ENCODE measurements around the gene SERPINI1.

The SERPINI1 gene

DNA sequence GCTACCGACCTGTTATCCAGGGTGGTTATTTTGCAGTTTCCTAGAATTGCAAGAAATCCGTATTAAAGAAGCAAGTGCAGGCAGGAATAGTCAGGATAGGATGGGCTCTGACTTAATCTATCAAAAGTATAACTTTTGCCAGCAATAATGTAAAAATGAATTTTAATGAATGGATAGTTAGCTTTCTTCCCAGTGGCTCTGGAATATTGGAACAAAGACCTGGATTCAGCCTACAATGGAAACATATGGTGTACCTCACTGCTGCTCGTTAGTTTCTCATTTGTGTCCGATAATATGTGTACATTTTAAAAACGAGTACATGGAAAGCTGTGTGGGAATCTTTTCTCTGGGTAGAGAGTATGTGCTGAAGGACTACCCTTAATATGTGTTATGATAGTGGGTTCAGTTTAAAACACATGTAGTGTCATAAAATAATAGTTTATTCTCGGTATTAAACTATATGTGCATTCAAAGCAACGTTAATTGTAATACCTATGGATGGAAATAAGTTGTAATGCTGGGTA, 805 bp downstream of the SERPINI1 start:
- Histone ChIP-seq H3K4me3 (ENCODE audit: low read length) (peak overlapping the region; percentile 97), H3K9ac (ENCODE audit: low read length) (peak overlapping the region; percentile 87)

DNA sequence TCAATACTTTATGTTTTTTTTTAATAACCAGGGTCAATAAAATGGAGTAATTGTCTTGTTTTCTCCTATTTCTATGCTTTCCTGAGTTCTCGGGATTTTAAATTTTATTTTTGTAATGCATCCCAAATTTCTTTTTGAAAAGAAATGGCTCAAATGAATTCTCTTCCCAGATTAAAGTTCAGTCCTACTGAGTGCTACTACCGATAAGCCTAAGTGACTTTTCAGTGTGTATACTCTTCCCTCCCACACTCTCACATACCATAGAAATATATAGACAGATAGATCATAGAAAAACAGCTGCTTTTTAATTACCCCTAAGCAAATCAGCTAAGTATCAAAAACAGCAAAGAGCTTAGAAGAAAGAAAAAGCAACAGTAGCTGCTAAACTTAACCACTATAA, 1.5 kb downstream of the SERPINI1 start:
- Histone ChIP-seq H3K27me3 (replicated peaks; ENCODE audit: control insufficient read depth, insufficient read depth, low read length) (no peaks in the 10 kb centered on the region), H3K9ac (ENCODE audit: low read length) (no peak overlapping the region), H3K4me1 (ENCODE audit: control insufficient read depth, insufficient read depth, low read length) (peaks cover 19% of the 10 kb centered on the region), H3K9me3 (ENCODE audit: control insufficient read depth, low read length) (no peaks in the 10 kb centered on the region), H3K36me3 (ENCODE audit: control insufficient read depth, insufficient read depth, low read length, severe bottlenecking) (no peaks in the 10 kb centered on the region), H3K4me3 (ENCODE audit: low read length) (no peak overlapping the region)
- DNase-seq (ENCODE audit: low read depth) = no peak

More for the DNA sequence above, 805 bp downstream of the SERPINI1 start:
- DNase-seq (ENCODE audit: low read depth) = no peak
- H3K9me3 ChIP-seq (ENCODE audit: control insufficient read depth, low read length) = no peaks in the 10 kb centered on the region
- H3K27me3 ChIP-seq (replicated peaks; ENCODE audit: control insufficient read depth, insufficient read depth, low read length) = no peaks in the 10 kb centered on the region
- H3K36me3 ChIP-seq (ENCODE audit: control insufficient read depth, insufficient read depth, low read length, severe bottlenecking) = no peaks in the 10 kb centered on the region
- peaks cover 19% of the 10 kb centered on the region for H3K4me1 ChIP-seq (ENCODE audit: control insufficient read depth, insufficient read depth, low read length)

DNA sequence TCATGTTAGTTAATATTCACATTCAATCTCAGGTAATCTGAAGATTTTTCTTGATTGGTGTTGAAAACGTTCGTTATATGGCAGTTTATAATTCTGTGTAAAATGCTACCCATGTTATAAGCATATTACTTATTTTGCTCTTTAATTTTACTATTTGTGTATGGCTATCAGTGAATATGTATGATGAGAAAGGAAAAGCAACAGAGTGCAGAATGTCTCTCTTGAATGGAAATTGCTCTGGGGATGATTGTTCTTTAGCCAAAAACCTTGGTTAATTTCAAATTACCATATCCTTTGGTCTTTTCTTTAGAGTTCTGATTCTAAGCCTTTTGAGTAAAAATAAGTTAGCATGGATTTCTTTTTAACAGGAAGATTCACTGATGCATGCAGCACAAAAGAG, 2.5 kb downstream of the SERPINI1 start:
- Histone ChIP-seq H3K27me3 (replicated peaks; ENCODE audit: control insufficient read depth, insufficient read depth, low read length) (no peaks in the 10 kb centered on the region), H3K9ac (ENCODE audit: low read length) (no peak overlapping the region), H3K36me3 (ENCODE audit: control insufficient read depth, insufficient read depth, low read length, severe bottlenecking) (no peaks in the 10 kb centered on the region), H3K9me3 (ENCODE audit: control insufficient read depth, low read length) (no peaks in the 10 kb centered on the region), H3K4me1 (ENCODE audit: control insufficient read depth, insufficient read depth, low read length) (peaks cover 19% of the 10 kb centered on the region), H3K4me3 (ENCODE audit: low read length) (no peak overlapping the region)
- DNase-seq (ENCODE audit: low read depth) = no peak

DNA sequence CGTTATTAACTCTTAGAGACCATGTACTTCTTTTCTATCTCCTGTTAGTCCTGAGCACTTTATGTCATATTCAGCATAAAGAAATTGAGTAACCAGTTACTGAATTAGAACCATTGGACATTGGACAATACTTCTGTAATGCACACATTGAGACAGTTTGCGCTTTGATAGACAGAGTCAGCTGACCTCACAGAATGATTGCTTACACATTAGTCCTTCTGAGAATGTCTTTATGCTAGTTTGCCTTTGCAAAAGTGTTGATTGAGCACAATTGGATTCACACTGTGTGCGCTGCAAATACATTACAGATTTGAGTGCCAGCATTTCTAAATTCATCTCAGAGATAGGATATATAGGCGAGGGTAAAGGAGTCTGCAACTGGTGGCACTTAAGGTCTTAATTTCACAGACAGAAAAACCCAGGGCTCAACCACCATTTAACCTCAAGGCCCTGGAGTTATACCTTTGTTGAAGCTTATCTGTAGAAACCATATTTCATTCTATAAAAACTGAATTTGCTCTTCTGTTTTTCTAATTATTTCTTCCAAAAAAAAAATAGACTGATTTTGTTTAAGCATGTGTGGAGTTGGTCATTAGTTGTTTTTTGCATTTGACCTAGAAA, 3.8 kb downstream of the SERPINI1 start:
- no peaks in the 10 kb centered on the region for H3K27me3 ChIP-seq (replicated peaks; ENCODE audit: control insufficient read depth, insufficient read depth, low read length)
- H3K4me1 ChIP-seq (ENCODE audit: control insufficient read depth, insufficient read depth, low read length) = peaks cover 9% of the 10 kb centered on the region
- H3K9me3 ChIP-seq (ENCODE audit: control insufficient read depth, low read length) = no peaks in the 10 kb centered on the region
- no peak overlapping the region for H3K4me3 ChIP-seq (ENCODE audit: low read length)
- H3K9ac ChIP-seq (ENCODE audit: low read length) = no peak overlapping the region
- H3K36me3 ChIP-seq (ENCODE audit: control insufficient read depth, insufficient read depth, low read length, severe bottlenecking) = no peaks in the 10 kb centered on the region
- DNase-seq (ENCODE audit: low read depth) = no peak

DNA sequence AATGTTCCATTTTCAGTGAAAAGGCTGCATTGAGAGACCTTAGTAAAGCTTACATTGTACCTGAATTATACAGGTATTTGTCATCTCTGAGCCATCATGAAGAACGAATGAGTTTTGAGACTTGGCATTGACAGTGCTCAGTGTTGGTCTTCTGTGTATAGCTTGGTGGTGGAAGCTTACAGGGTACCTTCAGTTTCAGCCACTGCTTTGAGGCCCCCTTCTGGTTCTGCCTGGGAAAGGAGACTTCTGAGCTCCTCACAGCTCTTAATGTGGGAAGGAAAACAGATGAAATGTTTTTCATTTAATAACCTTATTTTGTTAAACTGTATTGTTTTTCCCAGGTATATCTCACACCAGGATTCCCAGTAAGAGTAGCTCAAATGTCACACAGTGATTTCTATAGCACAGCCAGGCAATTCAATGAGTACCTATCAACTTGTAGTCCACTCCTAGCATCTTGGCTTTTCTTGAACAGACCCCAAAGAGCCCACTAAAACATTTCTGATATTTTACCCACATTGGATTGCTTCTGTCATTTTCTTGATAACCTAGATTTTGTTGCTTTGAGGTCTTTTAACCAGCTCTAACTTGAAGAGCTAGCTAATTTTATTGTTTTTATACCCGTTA, 5.6 kb downstream of the SERPINI1 start:
- no peaks in the 10 kb centered on the region for H3K36me3 ChIP-seq (ENCODE audit: control insufficient read depth, insufficient read depth, low read length, severe bottlenecking)
- peaks cover 5% of the 10 kb centered on the region for H3K4me1 ChIP-seq (ENCODE audit: control insufficient read depth, insufficient read depth, low read length)
- no peaks in the 10 kb centered on the region for H3K27me3 ChIP-seq (replicated peaks; ENCODE audit: control insufficient read depth, insufficient read depth, low read length)
- peak; percentile 36 for DNase-seq (ENCODE audit: low read depth)
- no peak overlapping the region for H3K4me3 ChIP-seq (ENCODE audit: low read length)
- no peak overlapping the region for H3K9ac ChIP-seq (ENCODE audit: low read length)
- H3K9me3 ChIP-seq (ENCODE audit: control insufficient read depth, low read length) = no peaks in the 10 kb centered on the region

DNA sequence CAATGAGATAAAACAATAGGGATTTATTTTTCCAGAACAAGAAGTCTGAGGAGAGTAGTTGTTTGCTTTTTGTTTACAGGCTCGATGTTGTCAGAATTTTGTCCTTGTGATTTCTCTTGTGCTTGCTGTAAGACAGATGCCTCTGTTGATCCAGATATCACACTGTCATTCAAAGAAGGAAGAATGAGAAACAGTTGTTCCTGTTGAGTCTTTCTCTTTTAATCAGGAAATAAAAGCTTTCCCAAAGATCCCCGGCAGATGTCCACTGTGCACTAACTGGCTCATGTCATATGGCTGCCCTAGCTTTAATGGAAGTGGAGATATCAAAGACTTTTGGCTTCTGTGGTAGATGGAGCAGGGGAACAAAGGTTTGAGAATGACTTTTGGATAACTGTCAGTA, 6.8 kb downstream of the SERPINI1 start:
- H3K9ac ChIP-seq (ENCODE audit: low read length) = no peak overlapping the region
- H3K27me3 ChIP-seq (replicated peaks; ENCODE audit: control insufficient read depth, insufficient read depth, low read length) = no peaks in the 10 kb centered on the region
- H3K4me3 ChIP-seq (ENCODE audit: low read length) = no peak overlapping the region
- no peaks in the 10 kb centered on the region for H3K4me1 ChIP-seq (ENCODE audit: control insufficient read depth, insufficient read depth, low read length)
- H3K36me3 ChIP-seq (ENCODE audit: control insufficient read depth, insufficient read depth, low read length, severe bottlenecking) = no peaks in the 10 kb centered on the region
- DNase-seq (ENCODE audit: low read depth) = no peak
- H3K9me3 ChIP-seq (ENCODE audit: control insufficient read depth, low read length) = no peaks in the 10 kb centered on the region

DNA sequence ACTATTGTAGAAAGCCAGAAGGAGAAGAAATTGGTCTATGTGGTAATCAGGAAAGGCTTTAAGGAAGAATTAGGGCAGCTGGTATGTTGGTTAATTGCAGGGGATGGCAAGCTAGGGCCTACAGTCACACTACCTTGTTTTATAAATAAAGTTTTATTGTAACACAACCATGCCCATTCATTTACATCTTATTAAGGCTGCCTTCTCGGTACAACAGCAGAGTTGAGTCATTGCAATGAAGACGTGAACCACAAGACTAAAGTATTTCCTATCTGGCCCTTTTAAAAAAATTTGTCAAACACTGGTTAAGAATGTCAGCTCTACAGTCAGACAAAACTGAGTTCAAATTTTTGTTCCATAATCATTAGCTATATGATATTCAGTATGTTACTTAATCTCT, 8.3 kb downstream of the SERPINI1 start:
- Histone ChIP-seq H3K4me1 (ENCODE audit: control insufficient read depth, insufficient read depth, low read length) (no peaks in the 10 kb centered on the region), H3K36me3 (ENCODE audit: control insufficient read depth, insufficient read depth, low read length, severe bottlenecking) (no peaks in the 10 kb centered on the region)

DNA sequence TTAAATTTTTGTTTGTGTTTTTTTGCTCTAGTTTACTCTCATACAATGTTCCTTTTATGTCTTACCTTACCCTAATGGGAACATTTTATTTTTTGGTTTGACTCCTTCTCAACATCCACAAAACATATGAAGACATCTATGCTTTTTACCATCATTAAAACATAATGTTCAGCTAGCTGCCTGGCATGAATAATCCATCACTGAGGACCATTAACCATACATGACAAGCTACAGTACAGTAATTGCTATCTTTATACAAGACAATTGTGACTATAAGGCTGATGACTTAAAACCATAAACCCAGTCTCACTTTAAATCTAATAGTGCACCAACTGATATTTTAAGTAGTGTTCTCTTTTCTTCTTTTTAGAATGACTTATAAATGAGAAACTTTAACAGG, 13.7 kb downstream of the SERPINI1 start:
- Histone ChIP-seq H3K4me1 (ENCODE audit: control insufficient read depth, insufficient read depth, low read length) (no peaks in the 10 kb centered on the region), H3K9ac (ENCODE audit: low read length) (no peak overlapping the region), H3K27me3 (replicated peaks; ENCODE audit: control insufficient read depth, insufficient read depth, low read length) (no peaks in the 10 kb centered on the region), H3K36me3 (ENCODE audit: control insufficient read depth, insufficient read depth, low read length, severe bottlenecking) (no peaks in the 10 kb centered on the region), H3K4me3 (ENCODE audit: low read length) (no peak overlapping the region), H3K9me3 (ENCODE audit: control insufficient read depth, low read length) (no peaks in the 10 kb centered on the region)
- DNase-seq (ENCODE audit: low read depth) = no peak

More for the DNA sequence above, 8.3 kb downstream of the SERPINI1 start:
- Histone ChIP-seq H3K27me3 (replicated peaks; ENCODE audit: control insufficient read depth, insufficient read depth, low read length) (no peaks in the 10 kb centered on the region), H3K9ac (ENCODE audit: low read length) (no peak overlapping the region), H3K9me3 (ENCODE audit: control insufficient read depth, low read length) (no peaks in the 10 kb centered on the region), H3K4me3 (ENCODE audit: low read length) (no peak overlapping the region)
- no peak for DNase-seq (ENCODE audit: low read depth)

DNA sequence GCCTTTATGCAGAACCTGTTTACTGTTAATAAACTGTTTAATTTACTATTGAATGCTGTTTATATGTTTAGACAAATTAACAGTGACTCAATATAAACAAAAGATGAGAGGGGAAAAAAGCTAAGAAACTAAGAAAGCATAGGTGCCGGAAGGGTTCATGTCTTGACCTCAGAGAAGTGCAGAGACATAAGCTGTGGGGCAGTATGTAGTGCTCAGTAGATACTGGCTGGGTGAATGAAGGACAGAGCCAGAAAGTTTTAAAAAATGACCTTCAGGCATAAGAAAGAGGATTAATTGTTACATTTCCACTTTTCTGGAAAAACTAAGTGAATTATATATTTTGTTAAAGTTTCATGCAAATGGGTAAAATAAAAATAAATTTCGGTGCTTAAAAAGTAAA, 14.2 kb downstream of the SERPINI1 start:
- Histone ChIP-seq H3K4me3 (ENCODE audit: low read length) (no peak overlapping the region), H3K36me3 (ENCODE audit: control insufficient read depth, insufficient read depth, low read length, severe bottlenecking) (no peaks in the 10 kb centered on the region)

DNA sequence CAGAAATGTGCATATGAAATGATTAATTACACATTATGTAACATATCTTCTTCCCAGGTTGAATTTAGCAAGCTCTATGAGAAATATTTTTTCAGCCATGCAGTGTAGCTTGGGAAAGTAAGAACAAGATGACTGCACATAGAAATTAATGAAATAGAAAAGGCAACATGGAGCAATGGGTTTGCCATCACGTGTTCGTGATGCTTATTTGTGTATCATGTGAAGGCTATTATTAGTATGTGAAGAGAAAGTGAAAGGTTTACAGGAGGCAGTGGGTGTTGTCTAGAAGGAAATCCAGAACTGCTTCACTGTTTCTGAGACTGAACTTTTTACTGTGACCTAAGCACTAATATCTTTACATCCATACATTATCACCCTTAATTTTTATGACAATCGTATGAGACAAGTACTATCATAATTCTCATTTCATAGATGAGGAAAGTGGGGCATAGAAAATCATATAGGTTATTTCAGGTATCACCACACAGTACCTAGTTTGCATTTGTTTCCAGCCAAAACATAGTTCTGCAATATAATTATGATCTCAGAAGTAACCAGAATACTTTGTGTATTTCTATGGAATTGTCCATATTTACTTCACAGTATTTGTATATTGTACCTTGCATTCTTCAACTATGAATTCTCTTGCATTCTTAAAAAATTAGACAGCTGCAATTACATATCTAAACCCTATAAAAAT, 14.9 kb downstream of the SERPINI1 start:
- Histone ChIP-seq H3K9me3 (ENCODE audit: control insufficient read depth, low read length) (no peaks in the 10 kb centered on the region), H3K4me1 (ENCODE audit: control insufficient read depth, insufficient read depth, low read length) (no peaks in the 10 kb centered on the region)

More for the DNA sequence above, 14.2 kb downstream of the SERPINI1 start:
- Histone ChIP-seq H3K9ac (ENCODE audit: low read length) (no peak overlapping the region), H3K9me3 (ENCODE audit: control insufficient read depth, low read length) (no peaks in the 10 kb centered on the region), H3K4me1 (ENCODE audit: control insufficient read depth, insufficient read depth, low read length) (no peaks in the 10 kb centered on the region), H3K27me3 (replicated peaks; ENCODE audit: control insufficient read depth, insufficient read depth, low read length) (no peaks in the 10 kb centered on the region)
- no peak for DNase-seq (ENCODE audit: low read depth)

DNA sequence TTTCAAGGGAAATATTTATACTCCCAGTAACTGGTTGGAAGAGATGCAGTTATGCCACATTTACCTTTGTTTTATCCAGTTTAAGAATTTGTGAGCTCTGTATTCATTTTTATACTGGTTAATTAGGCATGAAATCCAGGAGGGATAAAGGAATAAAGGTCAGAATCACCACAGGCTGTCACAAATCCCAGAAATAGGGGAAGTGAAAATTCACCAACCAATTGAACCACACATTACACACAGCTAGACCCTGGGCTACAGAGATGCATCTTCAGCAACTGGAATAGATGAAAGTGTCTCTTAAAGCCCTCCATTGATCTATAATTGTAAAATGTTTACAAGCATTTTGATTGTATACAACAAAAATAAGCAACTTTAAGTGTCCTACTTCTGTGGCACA, 18.5 kb downstream of the SERPINI1 start:
- H3K27me3 ChIP-seq (replicated peaks; ENCODE audit: control insufficient read depth, insufficient read depth, low read length) = no peaks in the 10 kb centered on the region
- DNase-seq (ENCODE audit: low read depth) = no peak
- no peaks in the 10 kb centered on the region for H3K9me3 ChIP-seq (ENCODE audit: control insufficient read depth, low read length)

More for the DNA sequence above, 14.9 kb downstream of the SERPINI1 start:
- DNase-seq (ENCODE audit: low read depth) = no peak
- Histone ChIP-seq H3K9ac (ENCODE audit: low read length) (no peak overlapping the region), H3K36me3 (ENCODE audit: control insufficient read depth, insufficient read depth, low read length, severe bottlenecking) (no peaks in the 10 kb centered on the region), H3K27me3 (replicated peaks; ENCODE audit: control insufficient read depth, insufficient read depth, low read length) (no peaks in the 10 kb centered on the region), H3K4me3 (ENCODE audit: low read length) (no peak overlapping the region)

More for the DNA sequence above, 18.5 kb downstream of the SERPINI1 start:
- Histone ChIP-seq H3K4me1 (ENCODE audit: control insufficient read depth, insufficient read depth, low read length) (no peaks in the 10 kb centered on the region), H3K9ac (ENCODE audit: low read length) (no peak overlapping the region), H3K4me3 (ENCODE audit: low read length) (no peak overlapping the region), H3K36me3 (ENCODE audit: control insufficient read depth, insufficient read depth, low read length, severe bottlenecking) (no peaks in the 10 kb centered on the region)

Measured in adipocyte (in vitro differentiated cells).